GM19468 (cell line): ENCODE results near the gene RSRC1.

Experiments
- ATAC-seq: cut with Tn5 transposase; IDR thresholded peaks from one replicate; pipeline ENCODE4 v1.9.1; 2021; ENCODE audit warnings: mild to moderate bottlenecking, moderate library complexity, moderate number of reproducible peaks; ENCODE audit not compliant: unreplicated experiment; ENCODE audit errors: extremely low read depth

The RSRC1 gene

GRCh38 chr3:158447408-158447807 lies 337.5 kb downstream of the RSRC1 start:
- no peak for ATAC-seq

- ATAC-seq: no peak
Observed at GRCh38 chr3:158451405-158452055, 341.6 kb downstream of the RSRC1 start.

- no peak for ATAC-seq
Observed at GRCh38 chr3:158452334-158452733, 342.4 kb downstream of the RSRC1 start.

- ATAC-seq: no peak
Observed at GRCh38 chr3:158453004-158453403, 343.1 kb downstream of the RSRC1 start.

GRCh38 chr3:158453865-158454264 lies 344.0 kb downstream of the RSRC1 start:
- ATAC-seq: no peak

- no peak for ATAC-seq
Observed at GRCh38 chr3:158455406-158455805, 345.5 kb downstream of the RSRC1 start.

GRCh38 chr3:158456114-158456513 lies 346.2 kb downstream of the RSRC1 start:
- ATAC-seq: no peak

GRCh38 chr3:158458464-158458863 lies 348.6 kb downstream of the RSRC1 start:
- no peak for ATAC-seq

- ATAC-seq: no peak
Observed at GRCh38 chr3:158460926-158461325, 351.0 kb downstream of the RSRC1 start.

GRCh38 chr3:158463556-158463955 lies 353.7 kb downstream of the RSRC1 start:
- ATAC-seq: no peak

GRCh38 chr3:158465074-158465473 lies 355.2 kb downstream of the RSRC1 start:
- ATAC-seq: no peak

GRCh38 chr3:158470944-158471638 lies 361.2 kb downstream of the RSRC1 start:
- no peak for ATAC-seq

- no peak for ATAC-seq
Observed at GRCh38 chr3:158471639-158472294, 361.9 kb downstream of the RSRC1 start.

GRCh38 chr3:158479051-158479450 lies 369.2 kb downstream of the RSRC1 start:
- no peak for ATAC-seq

- ATAC-seq: no peak
Observed at GRCh38 chr3:158483701-158484235, 373.9 kb downstream of the RSRC1 start.

- ATAC-seq: no peak
Observed at GRCh38 chr3:158486200-158486599, 376.3 kb downstream of the RSRC1 start.

GRCh38 chr3:158488670-158489069 lies 378.8 kb downstream of the RSRC1 start:
- no peak for ATAC-seq

GRCh38 chr3:158489181-158489580 lies 379.3 kb downstream of the RSRC1 start:
- no peak for ATAC-seq

- no peak for ATAC-seq
Observed at GRCh38 chr3:158491968-158492367, 382.1 kb downstream of the RSRC1 start.

GRCh38 chr3:158492685-158493084 lies 382.8 kb downstream of the RSRC1 start:
- no peak for ATAC-seq

GRCh38 chr3:158493931-158494330 lies 384.0 kb downstream of the RSRC1 start:
- no peak for ATAC-seq
